Mesenchymal stem cell (in vitro differentiated cells and primary cell): ENCODE measurements around the gene SOX9.

Experiments
- DNase-seq: peaks from one replicate; pipeline ENCODE4 v3.0.0-alpha.2; 2013
- H2AFZ ChIP-seq: one replicate; pipeline ENCODE4 v1.6.1; 2013; ENCODE audit warnings: low read depth, mild to moderate bottlenecking, control low read depth, inconsistent platforms, low read length, moderate library complexity
- H2AK5ac ChIP-seq: 2 replicates; pipeline ENCODE4 v1.6.1; 2013; ENCODE audit warnings: low read length, moderate library complexity, mild to moderate bottlenecking, inconsistent platforms; ENCODE audit not compliant: severe bottlenecking
- H2BK120ac ChIP-seq: one replicate; pipeline ENCODE4 v1.6.1; 2013; ENCODE audit warnings: low read depth, mild to moderate bottlenecking, inconsistent platforms, low read length, moderate library complexity
- H2BK12ac ChIP-seq, 2 experiments: one replicate each; pipeline ENCODE4 v1.6.1; 2013; ENCODE audit warnings: inconsistent platforms in 2 of 2, low read length in 2 of 2, mild to moderate bottlenecking in 2 of 2, moderate library complexity in 2 of 2, control low read depth in 1 of 2
- H2BK15ac ChIP-seq: one replicate; pipeline ENCODE4 v1.6.1; 2013; ENCODE audit warnings: mild to moderate bottlenecking, low read depth, inconsistent platforms; ENCODE audit not compliant: poor library complexity, severe bottlenecking
- H2BK5ac ChIP-seq: 2 replicates; pipeline ENCODE4 v1.6.1; 2013; ENCODE audit warnings: low read depth, mild to moderate bottlenecking, low read length, control low read depth, inconsistent platforms; ENCODE audit not compliant: poor library complexity, severe bottlenecking
- H3K14ac ChIP-seq, 2 experiments: one replicate each; pipeline ENCODE4 v1.6.1; 2013; ENCODE audit warnings: inconsistent platforms in 2 of 2, low read length in 2 of 2, control low read depth in 1 of 2, mild to moderate bottlenecking in 1 of 2, moderate library complexity in 1 of 2
- H3K18ac ChIP-seq, 2 experiments: one replicate each; pipeline ENCODE4 v1.6.1; 2013; ENCODE audit warnings: inconsistent platforms in 2 of 2, low read length in 2 of 2, control low read depth in 1 of 2, low read depth in 1 of 2, mild to moderate bottlenecking in 1 of 2
- H3K23ac ChIP-seq, 2 experiments: one replicate each; pipeline ENCODE4 v1.6.1; 2013; ENCODE audit warnings: inconsistent platforms in 2 of 2, low read length in 2 of 2, mild to moderate bottlenecking in 2 of 2, moderate library complexity in 2 of 2, control low read depth in 1 of 2
- H3K27ac ChIP-seq: 2 replicates; pipeline ENCODE4 v1.5.1; 2013; ENCODE audit warnings: mild to moderate bottlenecking, moderate library complexity, low read length, control low read depth, inconsistent platforms; ENCODE audit not compliant: poor library complexity, severe bottlenecking
- H3K27me3 ChIP-seq, 2 experiments: 2 replicates each; pipeline versions ENCODE4 v1.6.1 to v1.7.0; 2013; ENCODE audit warnings: low read length in 2 of 2, mild to moderate bottlenecking in 2 of 2, moderate library complexity in 2 of 2, control low read depth in 1 of 2, inconsistent platforms in 1 of 2; ENCODE audit not compliant: control insufficient read depth in 1 of 2, insufficient read depth in 1 of 2
- H3K36me3 ChIP-seq, 2 experiments: 2 replicates each; pipeline versions ENCODE4 v1.6.1 to v1.7.0; 2013; ENCODE audit warnings: low read length in 2 of 2, control low read depth in 1 of 2, inconsistent platforms in 1 of 2, low read depth in 1 of 2, mild to moderate bottlenecking in 1 of 2; ENCODE audit not compliant: insufficient read depth in 2 of 2, control insufficient read depth in 1 of 2
- H3K4ac ChIP-seq, 2 experiments: one replicate each; pipeline ENCODE4 v1.6.1; 2013; ENCODE audit warnings: inconsistent platforms in 2 of 2, low read length in 2 of 2, mild to moderate bottlenecking in 2 of 2, moderate library complexity in 2 of 2, control low read depth in 1 of 2, low read depth in 1 of 2
- H3K4me1 ChIP-seq: 2 replicates; pipeline ENCODE4 v1.6.1; 2013; ENCODE audit warnings: low read depth, low read length, control low read depth; ENCODE audit not compliant: control insufficient read depth, insufficient read depth
- H3K4me2 ChIP-seq: 2 replicates; pipeline ENCODE4 v1.6.1; 2013; ENCODE audit warnings: low read length, mild to moderate bottlenecking, inconsistent platforms; ENCODE audit not compliant: poor library complexity, severe bottlenecking
- H3K4me3 ChIP-seq, 2 experiments: 2 replicates each; pipeline versions ENCODE4 v1.5.1 to v1.7.0; 2013; ENCODE audit warnings: low read length in 2 of 2, mild to moderate bottlenecking in 2 of 2, control low read depth in 1 of 2, low read depth in 1 of 2; ENCODE audit not compliant: insufficient read depth in 1 of 2
- H3K79me1 ChIP-seq: replicated peaks from 2 replicates; pipeline ENCODE4 v1.6.1; 2013; ENCODE audit warnings: mild to moderate bottlenecking, control low read depth, low read length, inconsistent platforms; ENCODE audit not compliant: poor library complexity, severe bottlenecking
- H3K9ac ChIP-seq: 2 replicates; pipeline ENCODE4 v1.7.0; 2013; ENCODE audit warnings: mild to moderate bottlenecking, low read length, moderate library complexity
- H3K9me3 ChIP-seq: 2 replicates; pipeline ENCODE4 v1.7.0; 2013; ENCODE audit warnings: mild to moderate bottlenecking, low read length; ENCODE audit not compliant: control insufficient read depth
- H4K8ac ChIP-seq: one replicate; pipeline ENCODE4 v1.6.1; 2013; ENCODE audit warnings: inconsistent platforms, mild to moderate bottlenecking, low read length, moderate library complexity
- H4K91ac ChIP-seq: one replicate; pipeline ENCODE4 v1.6.1; 2013; ENCODE audit warnings: mild to moderate bottlenecking, low read length, inconsistent platforms
- WGBS: methylation state at CpG from one replicate; pipeline ENCODE4 v1.1.7; 2013; ENCODE audit warnings: mixed read lengths; 5-methylcytosine and 5-hydroxymethylcytosine counted together

SOX9 gene

GRCh38 chr17:72171703-72172667 is 51.2 kb downstream of the SOX9 start:
- peaks cover 5 to 14% of the 10 kb centered on the region in 2 experiments for H3K27me3 ChIP-seq
- H3K14ac ChIP-seq, result no peak overlapping the region
- no peak overlapping the region for H3K27ac ChIP-seq
- no peak overlapping the region for H2BK12ac ChIP-seq
- peak overlapping the region in 1 of 2 experiments; percentile 30 for H3K4me3 ChIP-seq
- no peak overlapping the region for H2BK15ac ChIP-seq
- no peak overlapping the region for H3K23ac ChIP-seq
- H2BK120ac ChIP-seq, result no peak overlapping the region
- no peak overlapping the region for H2AK5ac ChIP-seq
- H3K4me1 ChIP-seq, result peaks cover 4% of the 10 kb centered on the region
- H3K4ac ChIP-seq, result no peak overlapping the region
- no peak for DNase-seq
- no peak overlapping the region for H2AFZ ChIP-seq
- H3K9me3 ChIP-seq, result no peaks in the 10 kb centered on the region
- H3K9ac ChIP-seq, result no peak overlapping the region
- no peak overlapping the region for H3K4me2 ChIP-seq
- no peaks in the 10 kb centered on the region for H3K36me3 ChIP-seq
- 71% methylated on average over 5 of the region's 7 CpGs for WGBS
- H4K8ac ChIP-seq, result no peak overlapping the region
- H2BK5ac ChIP-seq, result no peak overlapping the region
- H3K79me1 ChIP-seq, result no peaks in the 10 kb centered on the region
- H3K18ac ChIP-seq, result no peak overlapping the region
- no peak overlapping the region for H4K91ac ChIP-seq

GRCh38 chr17:72173499-72174116 is 52.8 kb downstream of the SOX9 start:
- no peak overlapping the region for H3K4ac ChIP-seq
- H3K4me2 ChIP-seq, result no peak overlapping the region
- H3K4me1 ChIP-seq, result peaks cover 4% of the 10 kb centered on the region
- no peak overlapping the region for H2AFZ ChIP-seq
- no peak overlapping the region for H3K23ac ChIP-seq
- no peak overlapping the region for H2BK15ac ChIP-seq
- H3K27me3 ChIP-seq, result peaks cover 5 to 6% of the 10 kb centered on the region in 2 experiments
- no peak overlapping the region for H4K8ac ChIP-seq
- H2BK5ac ChIP-seq, result no peak overlapping the region
- no peak overlapping the region for H3K4me3 ChIP-seq
- no peak overlapping the region for H3K18ac ChIP-seq
- no peak overlapping the region for H2BK12ac ChIP-seq
- no peak overlapping the region for H2BK120ac ChIP-seq
- no peaks in the 10 kb centered on the region for H3K36me3 ChIP-seq
- H3K79me1 ChIP-seq, result no peaks in the 10 kb centered on the region
- H4K91ac ChIP-seq, result no peak overlapping the region
- 87% methylated on average over 9 of the region's 9 CpGs for WGBS
- no peak overlapping the region for H3K27ac ChIP-seq
- H3K9me3 ChIP-seq, result no peaks in the 10 kb centered on the region
- H2AK5ac ChIP-seq, result no peak overlapping the region
- no peak overlapping the region for H3K9ac ChIP-seq
- H3K14ac ChIP-seq, result no peak overlapping the region
- no peak for DNase-seq

DNA sequence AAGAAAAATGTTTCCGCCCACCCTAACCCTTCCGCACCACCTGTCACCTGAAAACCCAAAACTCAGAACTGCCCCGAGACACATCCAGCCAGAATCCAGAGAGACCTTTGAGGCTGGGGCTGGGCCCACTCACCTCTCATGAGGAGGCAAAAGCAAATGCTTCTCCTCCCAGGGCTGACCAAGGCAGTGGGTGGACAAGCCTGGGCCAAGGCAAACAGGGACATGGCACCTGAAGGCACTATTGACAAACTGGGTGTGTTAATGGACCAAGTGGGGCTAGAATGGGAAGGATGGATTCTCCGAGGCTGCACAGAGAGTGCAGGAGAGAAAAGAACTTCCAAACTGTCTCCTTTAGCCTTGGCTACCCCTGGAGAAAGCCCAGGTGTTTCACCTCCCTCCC is 54.4 kb downstream of the SOX9 start:
- Histone ChIP-seq H2AK5ac (no peak overlapping the region), H2BK15ac (no peak overlapping the region), H3K14ac (no peak overlapping the region), H3K9ac (no peak overlapping the region), H3K4ac (no peak overlapping the region), H3K79me1 (no peaks in the 10 kb centered on the region), H3K4me2 (no peak overlapping the region), H3K4me1 (peaks cover 4% of the 10 kb centered on the region), H4K8ac (no peak overlapping the region), H2BK5ac (no peak overlapping the region), H3K4me3 (no peak overlapping the region), H4K91ac (no peak overlapping the region), H3K27me3 (peaks cover 0 to 5% of the 10 kb centered on the region in 2 experiments), H3K23ac (no peak overlapping the region), H3K9me3 (no peaks in the 10 kb centered on the region), H2BK12ac (no peak overlapping the region), H2BK120ac (no peak overlapping the region), H3K27ac (no peak overlapping the region), H3K18ac (no peak overlapping the region), H3K36me3 (no peaks in the 10 kb centered on the region), H2AFZ (no peak overlapping the region)
- 93% methylated on average over 4 of the region's 4 CpGs for WGBS
- no peak for DNase-seq
